Upper lobe of left lung (tissue), 4 donors: ENCODE measurements around the gene WEE1.
A peak's percentile ranks its signal among the peaks of the same experiment; 100 is the strongest.

ENCODE experiments used
- POLR2A ChIP-seq, 4 donors: fragments of 450-650 bp; IDR thresholded peaks; one replicate each; pipeline ENCODE4 v1.5.1; 2016 to 2017; ENCODE audit warnings: antibody characterized with exemption in 4 of 4, mild to moderate bottlenecking in 2 of 4
- TF ChIP-seq, protein P1 (sequence below), 6 experiments: fragments of 450-650 bp in 4 of 6; fragments of 200-600 bp in 2 of 6; sonication (generic) in 2 of 6; IDR thresholded peaks; one replicate each; pipeline ENCODE4 v1.5.1; 2016 to 2019; ENCODE audit warnings: antibody characterized with exemption in 6 of 6

- TF ChIP-seq POLR2A (IDR thresholded peaks at IDR 0.05): no peak
- TF ChIP-seq, protein P1, sequence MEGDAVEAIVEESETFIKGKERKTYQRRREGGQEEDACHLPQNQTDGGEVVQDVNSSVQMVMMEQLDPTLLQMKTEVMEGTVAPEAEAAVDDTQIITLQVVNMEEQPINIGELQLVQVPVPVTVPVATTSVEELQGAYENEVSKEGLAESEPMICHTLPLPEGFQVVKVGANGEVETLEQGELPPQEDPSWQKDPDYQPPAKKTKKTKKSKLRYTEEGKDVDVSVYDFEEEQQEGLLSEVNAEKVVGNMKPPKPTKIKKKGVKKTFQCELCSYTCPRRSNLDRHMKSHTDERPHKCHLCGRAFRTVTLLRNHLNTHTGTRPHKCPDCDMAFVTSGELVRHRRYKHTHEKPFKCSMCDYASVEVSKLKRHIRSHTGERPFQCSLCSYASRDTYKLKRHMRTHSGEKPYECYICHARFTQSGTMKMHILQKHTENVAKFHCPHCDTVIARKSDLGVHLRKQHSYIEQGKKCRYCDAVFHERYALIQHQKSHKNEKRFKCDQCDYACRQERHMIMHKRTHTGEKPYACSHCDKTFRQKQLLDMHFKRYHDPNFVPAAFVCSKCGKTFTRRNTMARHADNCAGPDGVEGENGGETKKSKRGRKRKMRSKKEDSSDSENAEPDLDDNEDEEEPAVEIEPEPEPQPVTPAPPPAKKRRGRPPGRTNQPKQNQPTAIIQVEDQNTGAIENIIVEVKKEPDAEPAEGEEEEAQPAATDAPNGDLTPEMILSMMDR (IDR thresholded peaks at IDR 0.05): peak; percentile 61 to 85 (median 80)
Observed at GRCh38 chr11:9535189-9535781, 38.2 kb upstream of the WEE1 start.
